GM15510 (cell line): ENCODE data around the gene CADM4.
A peak's percentile ranks its signal among the peaks of the same experiment; 100 is the strongest.

Source experiments
- POLR2A ChIP-seq: IDR thresholded peaks from 3 replicates; pipeline ENCODE4 v1.6.1; 2011; ENCODE audit warnings: borderline replicate concordance; ENCODE audit not compliant: insufficient read length; ENCODE audit errors: extremely low read depth

CADM4 gene

DNA sequence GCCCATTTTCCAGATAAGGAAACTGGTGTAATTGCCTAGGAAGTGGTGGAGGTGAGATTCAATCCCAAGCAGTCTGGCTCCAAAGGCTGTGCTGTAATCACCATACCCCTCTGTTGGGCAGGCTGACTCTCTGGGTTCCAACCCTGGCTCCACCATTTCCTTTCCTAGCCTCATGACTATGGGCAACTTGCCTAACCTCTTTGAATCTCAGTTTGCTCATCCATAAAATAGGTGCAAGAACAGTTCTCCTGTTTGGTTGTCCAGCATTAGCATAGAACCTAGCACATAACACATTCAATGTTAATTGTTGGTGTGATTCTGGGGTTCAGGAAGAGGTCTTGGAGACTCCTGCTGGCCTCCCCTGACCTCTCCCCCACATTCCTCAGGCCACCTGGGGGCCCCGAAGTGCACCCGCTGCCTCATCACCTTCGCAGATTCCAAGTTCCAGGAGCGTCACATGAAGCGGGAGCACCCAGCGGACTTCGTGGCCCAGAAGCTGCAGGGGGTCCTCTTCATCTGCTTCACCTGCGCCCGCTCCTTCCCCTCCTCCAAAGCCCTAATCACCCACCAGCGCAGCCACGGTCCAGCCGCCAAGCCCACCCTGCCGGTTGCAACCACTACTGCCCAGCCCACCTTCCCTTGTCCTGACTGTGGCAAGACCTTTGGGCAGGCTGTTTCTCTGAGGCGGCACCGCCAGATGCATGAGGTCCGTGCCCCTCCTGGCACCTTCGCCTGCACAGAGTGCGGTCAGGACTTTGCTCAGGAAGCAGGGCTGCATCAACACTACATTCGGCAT is 41.0 kb downstream of the CADM4 start:
- TF ChIP-seq POLR2A = no peak

DNA sequence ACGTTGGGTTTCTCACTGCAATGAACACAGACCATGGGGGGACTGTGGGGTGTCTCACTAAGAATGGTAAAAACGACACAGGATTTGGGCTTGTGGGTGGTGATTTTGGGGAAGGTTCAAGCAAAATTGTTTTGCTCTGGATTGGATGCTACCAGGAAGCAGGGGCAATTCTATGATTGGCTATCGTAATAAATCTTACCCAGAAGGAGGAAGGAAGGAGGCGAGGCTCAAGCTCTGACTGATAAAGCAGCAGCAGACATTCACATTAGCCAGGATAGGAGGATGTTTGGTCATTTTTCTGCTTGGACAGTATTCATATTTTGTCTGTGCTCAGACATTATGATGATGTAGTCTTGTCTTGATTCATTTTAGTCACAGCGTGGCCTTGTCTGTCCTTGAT is 41.8 kb downstream of the CADM4 start:
- no peak for TF ChIP-seq POLR2A

- TF ChIP-seq POLR2A = no peak
Measured at GRCh38 chr19:43596842-43597461, 42.7 kb downstream of the CADM4 start.

DNA sequence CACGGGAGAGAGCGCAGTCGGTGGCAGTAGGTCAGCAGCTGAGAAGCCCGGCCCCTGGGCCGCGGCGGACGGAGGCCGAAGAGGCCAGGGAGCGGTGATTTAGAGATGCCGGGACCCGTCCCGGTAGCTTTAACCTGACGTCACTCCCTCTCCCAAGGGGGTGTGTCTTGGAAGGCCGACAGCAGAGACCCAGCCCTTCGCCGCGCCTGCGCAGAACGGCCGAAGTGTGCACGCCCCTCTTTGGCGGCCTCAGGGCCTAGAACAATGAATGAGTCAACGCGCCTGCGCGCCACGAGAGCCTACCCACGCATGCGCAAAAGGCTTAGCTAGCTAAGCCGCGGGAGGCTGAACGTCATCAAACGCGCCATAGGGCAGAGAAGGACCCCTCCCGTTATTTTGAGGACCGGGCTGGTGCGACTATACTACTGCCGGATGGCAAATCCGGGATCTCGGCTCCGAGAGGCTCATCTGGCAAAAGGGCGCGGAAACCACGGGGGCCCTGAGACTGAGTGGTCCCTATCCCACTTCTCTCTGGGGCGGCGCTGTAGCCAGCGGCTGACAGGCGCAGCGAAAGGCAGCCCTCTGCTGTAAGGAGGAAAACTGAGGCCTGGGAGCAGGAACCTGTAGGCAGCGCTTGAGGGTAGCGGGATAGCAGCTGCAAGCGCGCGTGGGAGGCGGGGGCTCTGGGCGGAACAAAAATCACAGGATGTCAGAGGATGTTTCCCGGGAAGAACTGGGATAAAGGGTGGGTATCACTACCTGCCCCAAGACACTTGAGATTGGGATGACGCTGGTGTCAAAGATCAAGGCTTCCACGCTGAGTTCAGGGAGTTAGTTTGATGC is 43.4 kb downstream of the CADM4 start, which contains the start of the genes IRGQ and ZNF576:
IRGQ (minus strand) TSS at position 136 of the 843 bp plus-strand sequence. CDS start 796 bp downstream, outside the sequence.
ZNF576 (plus strand) TSS at position 597 of the 843 bp plus-strand sequence. CDS start 514 bp downstream, outside the sequence.
- peak; percentile 66 for TF ChIP-seq POLR2A

DNA sequence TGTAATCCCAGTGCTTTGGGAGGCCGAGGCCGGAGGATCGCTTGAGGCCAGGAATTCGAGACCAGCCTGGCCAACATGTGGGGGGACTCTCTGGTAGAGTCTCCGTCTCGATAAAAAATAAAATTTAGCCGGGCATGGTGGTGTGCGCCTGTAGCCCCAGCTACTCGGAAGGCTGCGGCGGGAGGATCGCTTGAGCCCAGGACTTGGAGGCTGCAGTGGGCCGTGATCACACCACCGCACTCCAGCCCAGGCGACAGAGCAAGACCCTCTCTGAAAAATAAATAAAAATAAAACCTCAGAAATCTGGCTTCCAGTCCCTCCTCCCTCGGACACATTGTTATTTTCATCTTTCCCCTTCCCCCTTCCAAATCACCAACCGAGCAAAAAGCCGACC is 44.0 kb downstream of the CADM4 start:
- no peak for TF ChIP-seq POLR2A

GRCh38 chr19:43594710-43595604 is 44.7 kb downstream of the CADM4 start:
- TF ChIP-seq POLR2A = no peak

DNA sequence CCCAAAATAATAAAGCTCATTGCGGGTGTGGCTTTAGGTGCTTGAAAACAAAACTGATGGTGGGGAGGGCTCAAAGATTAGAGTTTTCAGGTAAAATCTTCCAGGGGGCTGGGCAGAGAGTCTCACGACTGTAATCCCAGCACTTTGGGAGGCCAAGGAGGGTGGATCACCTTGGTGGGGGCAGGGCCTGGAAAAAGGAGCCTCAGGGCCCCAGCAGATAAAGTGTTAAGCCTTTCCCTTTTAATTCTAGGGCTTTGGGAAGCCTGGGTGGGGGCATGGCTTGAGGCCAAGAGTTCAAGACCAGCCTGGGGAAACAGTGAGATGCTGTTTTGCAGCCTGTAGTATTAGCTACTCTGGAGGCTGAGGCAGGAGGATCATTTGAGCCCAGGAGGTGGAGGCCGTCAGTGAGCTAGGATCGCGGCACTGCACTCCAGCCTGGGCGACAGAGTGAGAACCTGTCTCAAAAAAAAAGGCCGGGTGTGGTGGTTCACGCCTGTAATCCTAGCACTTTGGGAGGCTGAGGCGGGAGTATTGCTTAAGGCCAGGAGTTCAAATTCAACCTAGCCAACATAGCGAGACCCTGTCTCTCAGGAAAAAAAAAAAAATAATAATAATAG is 45.5 kb downstream of the CADM4 start:
- no peak for TF ChIP-seq POLR2A

DNA sequence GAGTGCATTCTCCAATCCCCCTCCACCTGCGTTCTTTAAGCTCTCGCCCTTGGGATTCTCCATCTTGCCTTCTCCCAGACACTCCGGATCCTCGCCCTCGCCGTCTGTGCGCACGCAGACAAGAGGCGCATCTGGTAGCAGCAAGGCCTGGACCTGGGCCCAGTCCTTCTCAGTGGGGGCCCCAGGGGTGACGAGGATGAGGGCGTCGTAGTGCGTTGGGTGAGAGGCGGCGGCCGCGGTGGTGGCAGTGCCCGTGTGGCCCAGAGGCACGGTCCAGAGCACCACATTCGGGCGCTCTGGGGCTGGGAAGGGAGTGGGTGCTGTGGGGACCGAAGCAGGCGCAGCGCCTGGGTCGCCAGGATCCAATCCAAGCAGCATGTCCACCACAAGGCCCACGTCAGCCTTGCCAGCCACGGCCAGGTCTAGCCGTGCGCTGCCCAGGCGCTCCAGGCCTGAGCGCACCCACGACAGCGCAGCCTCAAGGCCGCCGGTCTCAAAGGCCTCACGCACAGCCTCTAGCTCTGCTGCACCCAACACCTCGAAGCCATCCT is 46.8 kb downstream of the CADM4 start:
- no peak for TF ChIP-seq POLR2A

GRCh38 chr19:43591904-43592772 is 47.5 kb downstream of the CADM4 start:
- TF ChIP-seq POLR2A = no peak

DNA sequence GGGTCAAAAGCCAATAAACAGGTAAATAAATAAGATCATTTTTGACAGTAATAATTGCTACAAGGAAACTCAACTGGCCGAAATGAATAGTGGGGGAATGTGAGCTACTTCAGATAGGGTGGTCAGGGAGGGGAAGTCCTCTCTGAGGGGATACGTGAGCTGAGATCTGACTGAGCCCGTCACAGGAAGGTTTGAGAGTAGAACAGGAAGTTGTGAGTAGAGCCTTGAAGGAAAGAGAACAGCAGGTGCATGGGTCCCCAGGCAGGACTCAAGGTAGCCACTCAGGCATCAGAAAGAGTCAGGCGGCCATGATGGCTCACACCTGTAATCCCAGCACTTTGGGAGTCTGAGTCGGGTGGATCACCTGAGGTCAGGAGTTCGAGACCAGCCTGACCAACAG is 50.0 kb downstream of the CADM4 start:
- no peak for TF ChIP-seq POLR2A

DNA sequence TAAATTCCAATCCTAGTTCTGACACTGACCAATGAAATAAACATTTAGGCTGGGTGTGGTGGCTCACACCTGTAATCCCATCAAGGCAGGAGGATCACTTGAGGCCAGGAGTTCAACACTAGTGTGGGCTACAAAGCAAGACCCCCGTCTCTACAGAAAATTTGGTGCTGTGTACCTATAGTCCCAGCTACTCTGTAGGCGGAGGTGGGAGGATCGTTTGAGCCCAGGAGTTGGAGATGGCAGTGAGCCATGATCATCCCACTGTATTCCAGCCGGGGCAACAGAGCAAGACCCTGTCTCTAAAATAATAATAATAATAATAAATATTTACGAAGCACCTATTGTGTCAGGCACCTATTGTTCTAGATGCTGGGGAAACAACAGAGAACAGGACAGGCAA is 50.4 kb downstream of the CADM4 start:
- TF ChIP-seq POLR2A = no peak

DNA sequence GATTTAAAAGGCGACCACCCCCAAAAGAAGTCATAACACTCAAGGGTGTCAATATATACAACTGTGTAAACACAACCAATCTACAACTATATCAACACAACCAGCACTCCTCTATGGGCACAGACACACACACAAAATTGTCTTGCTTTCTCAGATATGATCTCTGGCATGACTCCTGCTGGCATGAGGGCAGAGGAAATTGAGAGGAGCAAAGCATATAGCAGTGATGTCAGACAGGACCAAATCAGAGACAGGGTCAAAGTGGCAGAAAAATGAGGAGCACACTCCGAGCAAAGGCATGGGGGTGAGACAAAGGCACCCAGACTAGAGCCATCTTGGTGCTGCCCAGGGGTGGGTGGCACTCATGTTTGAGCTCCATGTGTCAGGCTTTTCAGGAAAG is 53.3 kb downstream of the CADM4 start:
- no peak for TF ChIP-seq POLR2A
